ENCODE results near the gene YIF1B.

GRCh38 chr19:38323291-38323690 lies 7.5 kb upstream of the YIF1B start:
- TF ChIP-seq ZNF565 (CRISPR knock-in tag; conservative IDR thresholded peaks at IDR 0.05; ENCODE audit: low read depth) (no peak), ARNTL (CRISPR knock-in tag; IDR thresholded peaks at IDR 0.05; ENCODE audit: borderline replicate concordance, low read depth) (no peak), RARB (CRISPR knock-in tag; IDR thresholded peaks at IDR 0.05) (no peak), POU6F1 (CRISPR knock-in tag; IDR thresholded peaks at IDR 0.05; ENCODE audit: borderline replicate concordance, low read depth) (no peak), CSDC2 (CRISPR knock-in tag; IDR thresholded peaks at IDR 0.05) (no peak), PATZ1 (CRISPR knock-in tag; IDR thresholded peaks at IDR 0.05; ENCODE audit: borderline replicate concordance) (no peak), ZFP30 (CRISPR knock-in tag; IDR thresholded peaks at IDR 0.05) (no peak), TCF4 (CRISPR knock-in tag; IDR thresholded peaks at IDR 0.05; ENCODE audit: borderline replicate concordance) (no peak), ISL1 (CRISPR knock-in tag; IDR thresholded peaks at IDR 0.05) (no peak), ZNF70 (CRISPR knock-in tag; IDR thresholded peaks at IDR 0.05) (no peak)
